Stomach (tissue), 9 donors: ENCODE results near the gene VGLL4. TPM values are rescaled to one million over a fixed set of nuclear protein-coding genes. Genes with fewer than 3 reads are reported as not detected.

Experiments used
- DNase-seq, 2 donors: peaks; one replicate each; pipeline versions ENCODE4 v3.0.0 to v3.0.0-alpha.2; 2013 to 2019
- H3K27ac ChIP-seq, 5 donors: fragments of 200-600 bp in 4 of 5; sonication (generic) in 4 of 5; one replicate each; pipeline ENCODE4 v1.5.1; 2013 to 2019; ENCODE audit warnings: mild to moderate bottlenecking in 1 of 5, moderate library complexity in 1 of 5
- H3K27me3 ChIP-seq, 3 donors: fragments of 200-600 bp; sonication (generic); one replicate each; pipeline ENCODE4 v1.5.1; 2017 to 2019; ENCODE audit warnings: mixed run types in 1 of 3
- H3K36me3 ChIP-seq, 4 donors: fragments of 200-600 bp; sonication (generic); 1 replicate in 3 of 4; 2 replicates in 1 of 4; pipeline ENCODE4 v1.5.1; 2016 to 2019
- H3K4me1 ChIP-seq, 4 donors: fragments of 200-600 bp; sonication (generic); one replicate each; pipeline ENCODE4 v1.5.1; 2016 to 2019
- H3K4me3 ChIP-seq, 4 donors: fragments of 200-600 bp; sonication (generic) in 3 of 4; one replicate each; pipeline ENCODE4 v1.5.1; 2016 to 2019; ENCODE audit warnings: mild to moderate bottlenecking in 1 of 4
- H3K9me3 ChIP-seq, 4 donors: fragments of 200-600 bp; sonication (generic); one replicate each; pipeline ENCODE4 v1.5.1; 2016 to 2019
- CTCF ChIP-seq, 7 experiments: fragments of 450-650 bp in 4 of 7; fragments of 200-600 bp in 3 of 7; sonication (generic) in 3 of 7; IDR thresholded peaks; one replicate each; pipeline ENCODE4 v1.5.1; 2016 to 2019; ENCODE audit warnings: antibody characterized with exemption in 7 of 7, control low read depth in 2 of 7, mild to moderate bottlenecking in 1 of 7
- EP300 ChIP-seq: sonication (generic); formaldehyde crosslinking; IDR thresholded peaks from one replicate; pipeline ENCODE4 v1.6.1; 2017; ENCODE audit warnings: antibody characterized with exemption
- POLR2A ChIP-seq, 4 donors: fragments of 450-650 bp; IDR thresholded peaks; one replicate each; pipeline ENCODE4 v1.6.1; 2016; ENCODE audit warnings: antibody characterized with exemption in 4 of 4, control low read depth in 2 of 4, mild to moderate bottlenecking in 1 of 4, moderate library complexity in 1 of 4
- POLR2AphosphoS5 ChIP-seq, 3 donors: sonication (generic); formaldehyde crosslinking; IDR thresholded peaks; one replicate each; pipeline ENCODE4 v1.6.1; 2016; ENCODE audit warnings: antibody characterized with exemption in 3 of 3
- WGBS, 5 donors: extraction: QIAGEN DNeasy Blood & Tissue Kit in 3 of 5; methylation state at CpG; one replicate each; pipeline versions ENCODE4 v1.1.5 to v1.1.7; 2013 to 2018; 5-methylcytosine and 5-hydroxymethylcytosine counted together
- intact Hi-C: fragments of 100-400 bp; cut with DNase I; formaldehyde crosslinking; loops from one replicate; pipeline ENCODE4 v1.15.1; 2023; ENCODE audit warnings: low total_unique reads
- polyA plus RNA-seq, 3 donors: library from polyadenylated mRNA; stranded (reverse); fragments of 200-250 nt; gene quantifications; one replicate each; pipeline ENCODE4 v1.2.3, GENCODE V29; 2013
- total RNA-seq, 5 donors: library from RNA; depleted of rRNA; stranded (reverse); fragments of >200 nt; gene quantifications; one replicate each; pipeline versions ENCODE4 v1.1.0 to v1.2.3, GENCODE V29; 2014 to 2016
- donor health status: healthy with polysubstance abuse.
- donor health status: Bipolar disorder and iron deficiency.
- donor health status: healthy.

Gene VGLL4
- total and polyA plus RNA-seq, 8 donors = 15.2 to 147 (median 43.3) TPM

GRCh38 chr3:11655196-11655928 lies 11.6 kb upstream of the VGLL4 start:
- Histone ChIP-seq H3K36me3 (no peaks in the 10 kb centered on the region), H3K27ac (no peak overlapping the region), H3K4me3 (no peak overlapping the region), H3K4me1 (peaks cover 2 to 45% (median 26%) of the 10 kb centered on the region in 4 donors), H3K9me3 (no peaks in the 10 kb centered on the region), H3K27me3 (no peaks in the 10 kb centered on the region)
- TF ChIP-seq POLR2A (IDR thresholded peaks at IDR 0.05) = no peak
- no peak for TF ChIP-seq EP300
- TF ChIP-seq POLR2AphosphoS5 (IDR thresholded peaks at IDR 0.05) = no peak
- no peak for TF ChIP-seq CTCF (IDR thresholded peaks at IDR 0.05)
- 69 to 82% (median 77%) methylated on average over 10 to 13 of the region's 13 CpGs for WGBS, 5 donors
- intact Hi-C loops = no loop called here
- peak in 1 of 2 donors; percentile 46 for DNase-seq

GRCh38 chr3:11654166-11654565 lies 10.5 kb upstream of the VGLL4 start:
- Histone ChIP-seq H3K27me3 (no peaks in the 10 kb centered on the region), H3K4me1 (peaks cover 0 to 37% (median 20%) of the 10 kb centered on the region in 4 donors), H3K9me3 (no peaks in the 10 kb centered on the region), H3K4me3 (no peak overlapping the region), H3K36me3 (no peaks in the 10 kb centered on the region), H3K27ac (no peak overlapping the region)
- intact Hi-C loops = loop anchor here (5.0 kb wide), 1 partner anchor 272 kb away; no protein-coding TSS in a partner anchor
- no peak for TF ChIP-seq POLR2AphosphoS5 (IDR thresholded peaks at IDR 0.05)
- no peak for TF ChIP-seq EP300
- no peak for TF ChIP-seq CTCF (IDR thresholded peaks at IDR 0.05)
- no peak for TF ChIP-seq POLR2A (IDR thresholded peaks at IDR 0.05)
- 73 to 89% (median 78%) methylated on average over 4 of the region's 4 CpGs for WGBS, 5 donors
- no peak for DNase-seq

DNA sequence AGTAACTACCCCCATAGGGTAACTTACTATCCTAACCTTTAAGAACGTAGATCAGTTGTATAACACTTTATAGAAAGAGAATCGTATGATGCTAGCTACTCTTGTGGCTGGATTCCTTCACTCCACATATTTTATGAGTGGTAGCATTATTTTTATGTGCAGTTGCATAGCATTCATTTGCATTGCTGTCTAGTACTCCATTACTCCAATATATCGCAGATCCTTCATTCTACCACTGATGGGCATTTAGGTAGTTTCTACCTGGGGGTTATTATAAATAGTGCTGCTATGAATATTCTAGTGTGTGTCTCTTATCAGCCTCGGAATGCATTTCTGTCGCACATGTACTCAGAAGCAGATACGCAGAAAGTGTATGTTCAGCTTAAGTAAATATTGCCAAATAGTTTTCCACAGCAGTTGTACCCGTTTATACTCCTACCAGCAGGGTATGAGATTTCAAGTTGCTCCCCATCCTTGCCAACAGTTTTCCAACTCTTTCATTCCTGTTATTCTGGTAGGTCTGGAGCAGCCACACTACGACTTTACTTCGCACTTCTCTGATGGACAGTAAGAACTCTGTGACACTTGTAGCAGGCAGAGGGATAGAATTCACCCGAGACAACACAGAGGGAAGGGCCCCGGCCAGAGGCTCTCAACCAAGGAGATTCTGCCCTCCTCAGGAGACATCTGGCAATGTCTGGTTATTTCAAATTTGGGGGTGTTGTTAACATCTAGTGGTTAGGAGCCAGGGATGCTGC lies 9.8 kb upstream of the VGLL4 start:
- Histone ChIP-seq H3K4me3 (no peak overlapping the region), H3K27ac (peak overlapping the region in 1 of 5 donors; percentile 13), H3K27me3 (no peaks in the 10 kb centered on the region), H3K36me3 (no peaks in the 10 kb centered on the region), H3K4me1 (peaks cover 0 to 40% (median 22%) of the 10 kb centered on the region in 4 donors), H3K9me3 (no peaks in the 10 kb centered on the region)
- TF ChIP-seq POLR2AphosphoS5 (IDR thresholded peaks at IDR 0.05) (peak in 1 of 3 donors; percentile 24), EP300 (no peak), POLR2A (IDR thresholded peaks at IDR 0.05) (no peak), CTCF (IDR thresholded peaks at IDR 0.05) (peak in 2 of 7 experiments; percentile 20 to 40)
- DNase-seq = peak in 1 of 2 donors; percentile 24
- WGBS, 5 donors = 49 to 66% (median 57%) methylated on average over 11 of the region's 11 CpGs
- intact Hi-C loops = loop anchor here (5.0 kb wide), 1 partner anchor 271 kb away; no protein-coding TSS in a partner anchor

DNA sequence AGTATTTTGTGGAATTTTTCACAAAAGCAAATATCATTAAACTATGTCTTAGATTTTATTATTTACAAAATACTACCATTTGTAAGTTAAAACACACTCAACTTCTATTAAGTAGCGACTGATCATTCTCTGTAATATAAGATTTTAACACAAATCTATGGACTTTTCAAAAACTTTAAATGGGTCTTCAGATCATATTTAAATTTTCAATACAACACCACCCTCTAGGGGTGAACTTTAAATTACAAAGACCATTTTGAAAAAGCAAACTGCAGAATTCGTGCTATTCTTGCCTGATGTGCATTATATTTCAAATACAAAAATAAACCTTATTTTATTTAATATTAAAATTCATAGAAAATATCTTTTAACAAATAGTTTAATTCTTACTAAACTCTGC lies 8.2 kb upstream of the VGLL4 start:
- H3K4me3 ChIP-seq = no peak overlapping the region
- no peaks in the 10 kb centered on the region for H3K9me3 ChIP-seq
- H3K4me1 ChIP-seq = peaks cover 0 to 35% (median 18%) of the 10 kb centered on the region in 4 donors
- no peaks in the 10 kb centered on the region for H3K27me3 ChIP-seq
- TF ChIP-seq POLR2A (IDR thresholded peaks at IDR 0.05) = no peak
- TF ChIP-seq POLR2AphosphoS5 (IDR thresholded peaks at IDR 0.05) = no peak
- TF ChIP-seq CTCF (IDR thresholded peaks at IDR 0.05) = peak in 4 of 7 experiments; percentile 14 to 69 (median 34)
- intact Hi-C loops = loop anchor here (5.0 kb wide), 1 partner anchor 270 kb away; no protein-coding TSS in a partner anchor
- DNase-seq = peak in 1 of 2 donors; percentile 70
- WGBS, 5 donors = 9 to 19% (median 16%) methylated on average over 2 of the region's 2 CpGs
- no peaks in the 10 kb centered on the region for H3K36me3 ChIP-seq
- H3K27ac ChIP-seq = no peak overlapping the region
